ENCODE measurements around the gene AFF2. TPM values are rescaled to one million over a fixed set of nuclear protein-coding genes. Genes with fewer than 3 reads are reported as not detected.
"Not testable (repeated sequence)": the region's sequence is repeated elsewhere in the genome, so short reads cannot be mapped to it uniquely, and the experiment has no call there.

Gene AFF2
- total RNA-seq, 1 donor from 2014 or later = 0.30 TPM

DNA sequence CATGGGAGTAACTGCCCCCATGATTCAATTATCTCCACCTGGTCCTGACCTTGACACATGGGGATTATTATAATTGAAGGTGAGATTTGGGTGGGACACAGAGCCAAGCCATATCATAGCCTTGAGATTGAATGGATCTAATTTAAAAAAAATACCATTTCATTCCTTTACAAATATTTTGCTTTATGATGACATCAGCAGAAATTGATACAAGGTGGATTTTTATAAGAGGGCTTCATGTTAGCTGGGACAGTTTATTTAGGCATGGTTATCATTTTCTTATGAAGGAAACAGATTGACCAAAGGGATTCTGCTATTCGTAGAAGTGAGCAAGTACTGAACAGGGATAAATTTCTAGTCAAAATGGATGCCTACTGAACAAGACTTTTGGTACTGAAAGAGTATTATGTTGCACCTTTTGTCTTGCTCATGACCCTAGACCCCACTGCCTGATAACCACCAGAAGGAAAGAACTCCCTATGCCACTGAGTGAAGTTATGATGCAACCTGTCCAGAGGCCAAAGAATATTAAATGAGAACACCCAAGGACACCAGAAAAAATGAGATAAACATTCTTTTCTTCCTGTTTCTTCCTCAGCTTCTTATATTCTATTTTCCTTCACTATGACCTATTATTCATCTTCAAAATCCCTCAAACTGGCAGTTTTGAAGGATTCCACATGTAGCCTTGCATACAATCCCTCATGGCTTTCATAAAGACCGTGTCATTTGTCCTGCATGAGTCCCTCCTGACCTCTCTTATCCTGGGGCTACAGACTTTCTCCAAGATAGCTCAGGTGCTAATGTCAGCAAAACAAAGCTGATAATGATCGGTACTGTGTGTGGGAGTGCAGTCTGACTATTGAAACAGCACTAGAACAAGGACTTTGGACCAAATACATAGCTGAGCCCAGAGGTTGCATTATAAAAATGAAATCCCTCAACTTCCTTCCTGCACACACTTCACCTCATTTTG is 118.3 kb downstream of the AFF2 start:
- ATAC-seq (no peak), DNase-seq (no peak)
- intact Hi-C loops (cut with micrococcal nuclease) = no loop called here

DNA sequence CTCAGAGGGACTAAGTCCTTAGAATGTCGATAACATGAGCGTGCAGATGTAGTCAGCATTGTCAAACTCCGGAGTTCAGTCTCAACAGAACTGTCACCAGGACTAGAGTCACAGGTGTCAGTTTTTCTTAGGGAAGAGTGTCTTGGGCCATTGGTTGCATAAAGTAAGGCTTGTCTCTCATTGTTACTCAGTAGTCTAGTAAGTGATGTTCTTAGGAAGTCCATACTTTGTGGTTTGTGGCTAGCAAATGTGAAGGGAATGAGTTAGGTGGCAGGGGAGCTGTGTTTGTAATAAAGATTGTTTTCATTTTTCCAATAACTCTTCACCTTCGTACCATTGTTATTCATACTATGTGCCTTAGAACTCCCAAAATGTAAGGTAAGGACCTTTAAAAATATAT is 119.6 kb downstream of the AFF2 start:
- ATAC-seq = no peak
- intact Hi-C loops (cut with micrococcal nuclease) = no loop called here
- no peak for DNase-seq

DNA sequence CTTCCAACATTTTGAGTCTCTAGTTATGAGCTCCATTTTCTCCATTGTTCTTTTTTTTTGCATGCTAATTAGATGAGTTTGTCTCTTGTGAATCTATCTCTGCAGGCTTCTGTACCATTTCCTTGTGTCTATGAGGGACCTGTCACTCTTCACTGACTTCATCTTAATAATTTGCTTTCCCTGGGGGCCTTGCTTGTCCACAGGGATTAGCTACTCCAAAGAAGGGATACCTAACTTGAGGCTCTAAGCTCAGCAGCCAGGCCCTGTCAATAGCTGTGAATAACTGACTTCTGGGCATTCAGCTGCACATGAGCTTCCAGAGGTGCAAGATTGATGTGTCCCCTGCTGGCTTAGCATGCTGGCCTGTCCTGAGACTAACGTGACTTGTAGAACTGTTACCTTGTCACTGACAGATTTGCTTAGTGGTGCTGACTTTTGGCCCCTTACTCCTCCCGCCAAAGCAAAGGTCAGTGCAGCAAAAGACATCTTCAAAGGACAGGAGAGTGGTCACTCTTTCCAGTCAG is 124.6 kb downstream of the AFF2 start:
- intact Hi-C loops (cut with micrococcal nuclease) = no loop called here
- no peak for ATAC-seq

DNA sequence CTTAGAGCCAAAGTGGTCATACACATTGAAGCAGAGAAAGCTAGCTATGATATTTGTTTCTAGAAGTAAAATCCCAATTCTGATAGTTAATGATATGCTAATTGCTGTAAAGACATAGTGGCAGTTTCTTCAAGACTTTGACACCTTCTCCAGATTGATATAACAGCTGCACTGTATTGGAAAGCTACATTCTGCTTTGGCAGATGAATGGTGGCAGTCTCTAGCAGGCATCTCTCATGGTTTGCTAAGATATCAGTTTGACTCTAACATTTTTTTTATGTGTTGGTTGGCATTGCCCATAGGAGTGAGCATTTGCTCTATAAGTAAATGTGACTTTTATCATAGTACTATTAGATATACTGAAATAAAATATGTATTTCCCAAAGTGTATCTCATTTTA is 128.2 kb downstream of the AFF2 start:
- no peak for DNase-seq
- intact Hi-C loops (cut with micrococcal nuclease) = no loop called here

More for the DNA sequence above, 124.6 kb downstream of the AFF2 start:
- no peak for DNase-seq

DNA sequence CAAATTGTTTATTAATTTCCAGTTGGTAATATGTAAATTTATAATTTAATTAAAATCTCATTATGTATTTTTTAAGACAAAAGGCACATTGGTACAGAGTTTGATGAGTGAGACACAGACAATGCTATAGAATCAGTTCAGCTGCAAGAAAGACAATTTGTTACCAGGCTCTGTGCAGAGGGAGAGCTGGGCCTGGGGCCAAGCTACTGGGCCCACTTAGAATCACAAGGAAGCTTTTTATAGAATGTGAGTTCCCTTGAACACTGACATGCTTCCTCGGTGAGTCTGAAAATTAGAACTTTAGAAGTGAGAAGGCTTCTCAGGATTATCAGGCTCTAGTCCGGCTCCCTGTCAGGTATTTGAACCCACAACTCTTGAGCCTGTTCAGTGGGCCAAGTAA is 129.0 kb downstream of the AFF2 start:
- ATAC-seq = peak; percentile 59
- DNase-seq = peak; percentile 38

More for the DNA sequence above, 128.2 kb downstream of the AFF2 start:
- no peak for ATAC-seq

DNA sequence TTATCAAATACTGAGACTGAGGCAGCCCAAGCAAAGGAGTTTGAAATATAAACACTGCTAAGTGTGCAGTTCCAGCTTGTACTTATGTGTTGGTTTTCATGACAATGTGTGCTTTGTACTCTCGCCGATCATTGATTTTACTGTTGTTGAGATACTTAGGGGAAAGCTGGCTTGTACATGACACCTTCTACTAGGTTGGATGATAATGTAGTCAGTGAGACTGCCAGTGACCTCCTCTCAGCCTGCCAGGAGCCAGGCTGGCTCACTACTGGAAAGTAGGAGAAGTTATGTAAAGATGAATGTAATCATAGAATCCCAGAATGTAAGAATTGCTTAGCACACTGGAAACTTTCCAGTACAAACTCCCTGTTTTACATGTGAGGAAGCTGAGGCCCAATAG is 132.0 kb downstream of the AFF2 start:
- intact Hi-C loops (cut with micrococcal nuclease) = no loop called here
- ATAC-seq (no peak), DNase-seq (no peak)

More for the DNA sequence above, 129.0 kb downstream of the AFF2 start:
- intact Hi-C loops (cut with micrococcal nuclease) = no loop called here

DNA sequence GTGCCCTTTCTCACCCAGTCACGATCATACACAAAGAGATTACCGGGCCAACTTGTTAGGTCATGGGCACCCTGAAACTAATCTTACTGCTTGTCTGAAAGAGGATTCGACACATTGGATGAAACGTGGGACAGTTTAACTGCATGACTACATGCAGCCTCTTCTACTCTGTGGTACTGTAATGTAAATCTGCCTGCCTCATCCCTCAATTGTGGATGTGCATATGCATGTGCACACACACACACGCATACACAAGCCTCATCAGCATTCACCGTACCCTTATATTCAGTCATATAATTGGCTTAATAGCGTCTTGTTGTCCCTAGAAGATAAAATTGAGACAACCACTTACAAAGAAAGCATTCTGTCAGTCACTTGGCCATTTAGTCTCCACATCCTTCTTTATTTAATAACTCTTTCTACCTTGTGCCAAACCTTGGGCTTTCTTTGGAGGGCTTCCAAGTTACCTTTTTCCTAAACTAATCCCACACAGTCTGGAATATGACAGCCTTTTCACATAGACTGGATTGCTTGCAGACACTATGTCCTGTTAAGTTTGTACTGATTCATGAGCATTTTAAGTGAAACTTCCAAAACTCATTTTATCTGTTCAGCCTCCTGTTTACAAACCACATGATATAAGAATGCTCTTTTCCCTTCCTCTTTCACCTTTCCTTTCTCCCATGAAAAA is 132.9 kb downstream of the AFF2 start:
- intact Hi-C loops (cut with micrococcal nuclease) = no loop called here
- DNase-seq (no peak), ATAC-seq (no peak)

DNA sequence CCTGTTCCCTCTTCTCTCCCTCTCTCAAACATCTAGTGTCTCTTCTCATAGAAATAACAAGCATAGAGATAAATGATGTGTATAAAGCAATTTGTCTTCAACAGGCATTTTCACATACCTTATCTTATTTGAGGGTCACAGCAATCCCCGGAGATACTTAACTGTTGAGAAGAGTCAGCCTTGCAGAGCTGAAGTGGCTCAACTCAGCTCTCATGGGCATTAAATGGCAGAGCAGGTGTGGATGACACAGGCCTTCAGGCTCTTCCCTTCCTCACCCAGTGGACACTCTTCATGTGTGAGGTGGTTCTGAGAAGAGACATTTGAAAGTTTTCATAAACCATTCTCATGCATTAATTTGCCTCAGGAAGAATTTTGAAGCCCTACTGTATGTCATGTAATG is 134.2 kb downstream of the AFF2 start:
- ATAC-seq (no peak), DNase-seq (no peak)
- intact Hi-C loops (cut with micrococcal nuclease) = no loop called here

DNA sequence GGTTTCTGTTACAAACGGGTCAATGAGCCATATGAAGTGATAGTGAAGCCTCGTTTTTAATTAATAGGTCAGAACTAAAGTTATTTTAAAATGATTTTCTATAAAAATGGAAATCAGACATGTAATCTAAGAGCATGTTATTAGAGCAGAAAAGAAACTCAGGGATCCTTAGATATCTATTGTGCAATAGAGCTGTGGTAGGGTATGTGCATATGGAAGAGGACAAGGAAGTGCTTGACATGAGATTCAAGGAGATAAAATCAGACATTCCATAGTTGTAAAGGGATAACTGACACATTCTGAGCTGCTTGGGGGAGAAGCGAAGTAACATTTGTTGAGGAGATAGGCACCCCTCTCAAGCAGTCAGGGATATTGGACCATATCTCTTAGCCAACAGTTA is 143.0 kb downstream of the AFF2 start:
- intact Hi-C loops (cut with micrococcal nuclease) = no loop called here
- ATAC-seq = no peak
- DNase-seq = no peak

DNA sequence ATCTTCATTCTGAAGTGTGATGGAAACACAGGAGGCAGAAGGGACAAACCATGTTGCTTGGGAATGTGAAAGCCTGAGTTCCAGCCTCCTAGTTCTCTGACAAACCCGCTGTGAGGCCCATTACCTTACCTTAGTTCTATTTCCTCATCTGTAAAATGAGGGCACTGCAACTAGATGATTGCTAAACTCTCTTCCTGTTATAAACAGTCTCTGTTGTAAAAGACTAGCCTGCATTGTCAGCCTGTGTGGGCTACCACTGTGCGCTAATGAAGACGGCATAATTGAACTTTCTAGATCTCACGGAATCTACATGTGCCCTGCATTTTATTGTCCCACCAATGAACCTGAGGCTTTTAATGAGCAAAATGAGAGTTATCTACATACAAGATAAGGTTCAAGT is 147.2 kb downstream of the AFF2 start:
- intact Hi-C loops (cut with micrococcal nuclease) = no loop called here
- ATAC-seq = no peak
- no peak for DNase-seq

DNA sequence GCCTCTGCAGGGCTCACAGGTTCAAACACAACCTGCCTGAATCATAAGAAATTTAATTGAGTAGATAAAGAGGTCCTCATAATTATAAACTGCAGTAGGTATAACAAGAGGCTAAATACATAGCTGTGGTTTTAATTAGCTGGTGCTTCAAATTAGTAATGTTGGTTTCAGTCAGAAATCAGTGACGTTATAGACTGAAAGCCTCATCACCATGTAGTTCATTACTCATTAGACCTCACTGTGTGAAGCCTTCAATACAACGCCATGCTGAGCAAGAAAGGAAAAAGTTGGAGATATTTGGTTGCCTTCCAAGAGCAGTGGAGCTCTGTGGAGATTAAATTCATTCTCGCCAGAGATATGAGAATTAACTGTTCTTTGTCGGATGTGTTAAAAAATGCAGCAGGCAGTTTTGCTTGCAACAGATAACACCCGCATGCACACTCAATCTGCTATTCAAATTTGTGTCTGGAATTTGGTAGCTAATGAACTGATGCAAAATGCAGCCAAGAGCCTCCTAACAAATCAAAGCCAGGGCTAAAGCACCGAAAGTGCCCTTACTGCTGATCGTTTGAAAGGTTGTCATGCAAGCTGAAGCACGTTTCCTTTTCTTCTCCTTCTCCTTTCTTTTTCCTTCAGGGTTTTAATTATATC is 148.9 kb downstream of the AFF2 start:
- ATAC-seq (no peak), DNase-seq (no peak)
- intact Hi-C loops (cut with micrococcal nuclease) = no loop called here

DNA sequence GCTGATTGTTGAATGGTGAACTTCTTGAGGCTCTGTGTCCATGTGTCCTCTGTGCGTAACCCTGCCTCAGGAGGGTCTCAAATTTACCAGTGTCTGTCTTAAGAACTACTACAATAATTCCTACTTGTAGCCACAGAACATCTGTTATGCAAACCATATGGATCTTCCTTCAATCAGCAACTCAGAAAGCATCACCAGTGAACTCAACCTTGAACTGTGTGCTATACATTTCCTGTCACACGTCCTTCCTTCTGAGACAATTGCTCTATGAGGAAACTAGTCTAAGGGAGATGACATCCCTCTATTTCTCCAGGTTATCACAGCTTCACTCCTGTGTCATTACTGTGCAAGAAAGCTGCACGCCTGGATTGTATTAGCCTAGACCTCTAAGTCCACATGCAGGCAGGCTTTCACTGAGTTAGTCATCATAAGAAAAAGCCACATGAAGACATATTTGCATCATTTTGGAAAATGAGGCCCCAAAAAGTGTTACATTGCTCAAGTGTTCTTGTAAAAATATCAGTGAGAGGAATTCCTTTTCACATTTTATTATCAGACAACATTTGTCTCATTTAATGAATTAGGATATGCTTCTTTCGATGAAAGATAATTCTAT is 157.8 kb downstream of the AFF2 start:
- DNase-seq = no peak
- no peak for ATAC-seq
- intact Hi-C loops (cut with micrococcal nuclease) = no loop called here

DNA sequence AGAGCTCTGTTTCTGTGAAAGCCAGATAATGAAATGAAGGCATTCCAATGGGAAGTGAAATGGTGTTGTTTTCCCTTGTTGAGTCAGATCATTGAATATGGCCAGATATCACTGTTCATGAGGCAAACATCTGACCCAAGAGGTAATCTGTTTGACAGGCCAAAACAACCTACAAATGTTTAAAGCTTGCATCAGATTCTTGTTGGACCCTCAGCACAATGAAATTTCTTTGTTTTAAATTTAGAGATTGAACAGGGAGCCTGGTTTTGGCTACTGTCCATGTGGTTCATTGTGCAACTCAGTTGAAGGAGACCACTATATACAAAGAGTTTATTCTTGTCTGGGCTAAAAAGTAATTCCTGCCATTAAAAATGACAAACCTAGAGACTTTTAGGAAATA is 159.1 kb downstream of the AFF2 start:
- DNase-seq (no peak), ATAC-seq (no peak)
- intact Hi-C loops (cut with micrococcal nuclease) = no loop called here

DNA sequence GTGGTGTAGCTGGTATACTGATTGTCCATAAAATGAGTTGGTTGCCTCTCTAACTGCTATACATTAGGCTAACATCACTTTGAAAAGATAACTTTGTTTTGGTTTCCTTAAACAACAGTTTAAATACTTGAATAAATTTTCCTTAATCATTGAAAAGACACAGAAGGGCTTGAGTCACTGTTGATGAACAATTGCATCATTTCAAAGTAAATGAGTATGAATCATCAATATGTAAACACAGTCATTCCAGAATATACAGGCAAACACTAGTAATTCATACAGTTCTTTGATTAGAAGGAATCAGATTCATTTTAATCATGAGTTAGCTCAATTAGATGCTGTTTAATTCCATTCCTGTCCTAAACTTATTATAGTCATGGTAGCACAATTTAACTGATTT is 160.6 kb downstream of the AFF2 start:
- no peak for DNase-seq
- intact Hi-C loops (cut with micrococcal nuclease) = no loop called here
- ATAC-seq = no peak

DNA sequence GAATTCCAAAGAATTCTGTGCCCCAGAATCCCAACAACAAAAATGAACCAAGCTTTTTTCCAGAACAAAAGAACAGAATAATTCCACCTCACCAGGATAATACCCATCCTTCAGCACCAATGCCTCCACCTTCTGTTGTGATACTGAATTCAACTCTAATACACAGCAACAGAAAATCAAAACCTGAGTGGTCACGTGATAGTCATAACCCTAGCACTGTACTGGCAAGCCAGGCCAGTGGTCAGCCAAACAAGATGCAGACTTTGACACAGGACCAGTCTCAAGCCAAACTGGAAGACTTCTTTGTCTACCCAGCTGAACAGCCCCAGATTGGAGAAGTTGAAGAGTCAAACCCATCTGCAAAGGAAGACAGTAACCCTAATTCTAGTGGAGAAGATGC is 161.6 kb downstream of the AFF2 start:
- intact Hi-C loops (cut with micrococcal nuclease) = no loop called here
- no peak for DNase-seq
- ATAC-seq = no peak

DNA sequence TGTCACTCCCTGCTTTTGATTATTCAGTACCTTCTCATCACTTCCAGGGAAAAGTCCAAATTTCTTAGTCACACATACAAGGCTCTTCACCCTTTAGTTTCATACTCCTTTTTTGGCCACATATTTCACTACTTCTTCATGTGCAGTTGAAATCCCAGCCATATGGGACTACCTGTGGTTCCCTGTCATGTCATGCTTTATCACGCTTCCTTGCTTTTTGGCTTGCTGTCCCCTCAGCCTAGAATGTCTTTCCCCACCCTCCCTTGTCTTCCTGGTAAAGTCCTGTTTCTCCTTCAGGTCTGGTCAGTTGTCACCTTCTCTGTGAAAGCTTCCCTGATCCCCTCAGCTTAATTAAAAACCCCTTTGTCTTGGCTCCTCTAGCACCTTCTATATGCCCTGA is 163.8 kb downstream of the AFF2 start:
- intact Hi-C loops (cut with micrococcal nuclease) = no loop called here
- DNase-seq = no peak
- ATAC-seq = no peak

DNA sequence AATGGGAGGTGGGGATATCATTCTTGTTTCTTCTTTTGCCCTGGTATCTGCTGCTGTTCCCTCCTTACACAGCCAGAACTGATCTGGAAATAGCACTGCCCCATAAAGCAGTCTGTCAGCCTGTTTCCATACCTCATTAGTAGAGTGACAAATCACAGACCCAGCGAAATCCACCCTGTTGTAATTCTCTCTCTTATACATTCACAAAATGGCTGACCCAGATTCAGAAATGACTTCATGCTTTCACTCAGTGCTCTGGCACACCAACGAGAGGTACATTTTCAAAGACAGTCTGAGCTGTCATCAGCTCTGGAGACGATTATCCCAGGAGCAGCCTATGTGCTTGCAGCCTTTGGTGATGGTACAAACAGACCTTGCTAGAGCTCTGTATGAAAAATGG is 164.6 kb downstream of the AFF2 start:
- DNase-seq = no peak
- ATAC-seq = no peak
- intact Hi-C loops (cut with micrococcal nuclease) = no loop called here

DNA sequence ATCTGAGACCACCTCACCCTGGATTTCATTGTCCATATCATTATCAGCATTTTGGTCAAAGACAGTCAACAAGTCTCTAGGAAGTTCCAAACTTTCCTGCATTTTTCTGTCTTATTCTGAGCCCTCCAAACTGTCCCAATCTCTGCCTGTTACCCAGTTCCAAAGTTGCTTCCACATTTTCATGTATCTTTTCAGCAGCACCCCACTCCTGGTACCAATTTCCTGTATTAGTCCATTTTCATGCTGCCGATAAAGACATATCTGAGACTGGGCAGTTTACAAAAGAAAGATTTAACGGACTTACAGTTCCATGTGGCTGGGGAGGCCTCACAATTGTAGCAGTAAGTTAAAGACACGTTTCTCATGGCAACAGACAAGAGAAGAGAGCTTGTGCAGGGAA is 168.8 kb downstream of the AFF2 start:
- ATAC-seq; intact Hi-C loops (cut with micrococcal nuclease); DNase-seq: not testable (repeated sequence)

DNA sequence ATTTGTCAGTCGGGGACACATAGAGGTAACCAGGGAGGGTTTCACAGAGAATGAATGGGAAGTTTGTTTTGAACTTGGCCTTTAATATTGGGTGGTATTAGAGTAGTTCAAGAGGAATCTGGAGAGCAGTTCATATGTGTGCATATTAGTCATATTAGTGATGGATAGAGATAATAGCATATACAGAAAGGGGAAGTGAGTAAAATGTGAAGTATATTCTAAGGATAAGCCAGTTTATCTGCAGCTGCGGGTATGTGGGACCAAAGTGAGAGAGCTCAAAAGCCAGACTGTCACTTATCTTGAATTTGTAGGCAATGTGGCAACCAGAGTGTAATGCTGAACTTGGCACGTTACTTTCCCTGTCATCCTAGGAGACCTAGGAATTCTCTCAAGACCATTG is 169.9 kb downstream of the AFF2 start:
- DNase-seq (no peak), ATAC-seq (no peak)
- intact Hi-C loops (cut with micrococcal nuclease) = no loop called here

All from left ventricle myocardium superior (tissue), 1 donor.